HepG2 (cell line): Measurements from ENCODE around the gene L2HGDH. TPM values are rescaled to one million over a fixed set of nuclear protein-coding genes. Genes with fewer than 3 reads are reported as not detected.

Experiments used
- ATAC-seq: fragments of 200-7000 bp; cut with Tn5 transposase; 3 replicates; pipeline ENCODE4 v1.9.1; 2020; ENCODE audit warnings: mild to moderate bottlenecking, moderate library complexity
- BruUV-seq: library from RNA; stranded (reverse); fragments of 400-500 nt; replicated peaks from 2 replicates; lab custom pipeline; 2021; lab: Mats Ljungman, UMichigan
- CTCF ChIA-PET: fragments of 300-600 bp; formaldehyde crosslinking; extraction: SDS; loops from one replicate; lab custom pipeline; 2021; ENCODE audit warnings: low total read pairs, inconsistent platforms, low intra/inter-chr PET ratio; lab: Yijun Ruan, JAX
- POLR2A ChIA-PET: fragments of 350-600 bp; sonication (Branson Sonifier 250); formaldehyde crosslinking; loops from one replicate; lab custom pipeline; 2020; ENCODE audit warnings: antibody characterized with exemption, inconsistent platforms; lab: Yijun Ruan, JAX
- DNase-seq: peaks from one replicate; pipeline ENCODE4 v3.0.0-alpha.2; 2015; ENCODE audit warnings: low spot score
- FAIRE-seq: peaks from 3 replicates; lab custom pipeline; 2011; peaks lifted over from hg19 to GRCh38; lab: Jason Lieb, UNC
- H2AFZ ChIP-seq: one replicate; pipeline ENCODE4 v1.6.1; 2011; ENCODE audit warnings: low read length, inconsistent platforms
- H3K27ac ChIP-seq: fragments of 300-600 bp; 3 replicates; pipeline ENCODE4 v1.8.0; 2011; ENCODE audit warnings: mixed run types, mild to moderate bottlenecking, mixed read lengths, low read length, inconsistent platforms; ENCODE audit not compliant: insufficient read depth; ENCODE audit errors: extremely low read length
- H3K27me3 ChIP-seq, 2 experiments: fragments of 200-600 bp in 1 of 2; 2 replicates in 1 of 2; 3 replicates in 1 of 2; pipeline versions ENCODE4 v1.6.0 to v1.8.0; 2011; ENCODE audit warnings: low read length in 2 of 2, mild to moderate bottlenecking in 2 of 2, moderate library complexity in 2 of 2, inconsistent platforms in 1 of 2; ENCODE audit not compliant: insufficient read depth in 2 of 2, control insufficient read depth in 1 of 2
- H3K36me3 ChIP-seq, 2 experiments: fragments of 200-600 bp in 1 of 2; replicated peaks in 1 of 2; 2 replicates in 1 of 2; 3 replicates in 1 of 2; pipeline versions ENCODE4 v1.5.1 to v1.8.0; 2011; ENCODE audit warnings: low read length in 2 of 2, inconsistent platforms in 1 of 2; ENCODE audit not compliant: insufficient read depth in 2 of 2, control insufficient read depth in 1 of 2
- H3K4me1 ChIP-seq: 2 replicates; pipeline ENCODE4 v1.5.1; 2012; ENCODE audit warnings: low read length, inconsistent platforms; ENCODE audit not compliant: insufficient read depth
- H3K4me2 ChIP-seq: 2 replicates; pipeline ENCODE4 v1.6.0; 2011; ENCODE audit warnings: low read depth, low read length, inconsistent platforms
- H3K4me3 ChIP-seq, 3 experiments: fragments of 200-600 bp in 1 of 3; sonication (generic), shearing (Covaris generic) in 1 of 3; replicated peaks in 1 of 3; 2 replicates each; pipeline ENCODE4 v1.5.1; 2011 to 2016; ENCODE audit warnings: low read length in 3 of 3, inconsistent platforms in 2 of 3, low read depth in 2 of 3, mild to moderate bottlenecking in 2 of 3, control low read depth in 1 of 3, mixed read lengths in 1 of 3; ENCODE audit not compliant: insufficient read depth in 1 of 3
- H3K79me2 ChIP-seq: one replicate; pipeline ENCODE4 v1.6.1; 2011; ENCODE audit warnings: low read length, inconsistent platforms; ENCODE audit not compliant: insufficient read depth
- H3K9ac ChIP-seq: 2 replicates; pipeline ENCODE4 v1.6.0; 2011; ENCODE audit warnings: mild to moderate bottlenecking, low read depth, low read length, inconsistent platforms; ENCODE audit not compliant: insufficient read depth
- H3K9me3 ChIP-seq: 2 replicates; pipeline ENCODE4 v1.5.1; 2012; ENCODE audit warnings: mild to moderate bottlenecking, low read length
- H4K20me1 ChIP-seq: 2 replicates; pipeline ENCODE4 v1.6.0; 2011; ENCODE audit warnings: inconsistent platforms, mild to moderate bottlenecking, low read length, moderate library complexity; ENCODE audit not compliant: insufficient read depth
- AGO1 ChIP-seq: fragments of 200-400 bp; formaldehyde crosslinking; IDR thresholded peaks from 2 replicates; pipeline ENCODE4 v1.6.1; 2017; ENCODE audit warnings: mild to moderate bottlenecking, low read depth, low read length, moderate library complexity; ENCODE audit not compliant: poor library complexity, severe bottlenecking
- ATF7-NPFF ChIP-seq: sonication (generic); formaldehyde crosslinking; IDR thresholded peaks from 2 replicates; pipeline ENCODE4 v1.8.1; 2023; ENCODE audit warnings: mild to moderate bottlenecking, low read depth, missing genetic modification reagents, moderate library complexity
- MXI1 ChIP-seq: IDR thresholded peaks from 3 replicates; pipeline ENCODE4 v1.6.1; 2012; ENCODE audit warnings: low read depth, low read length, inconsistent platforms, borderline replicate concordance
- NKX3-1 ChIP-seq: sonication (generic); formaldehyde crosslinking; IDR thresholded peaks from 2 replicates; pipeline ENCODE4 v1.5.0; 2020; ENCODE audit warnings: missing genetic modification reagents
- NONO ChIP-seq, 2 experiments: fragments of 450-650 bp in 1 of 2; sonication (generic) in 1 of 2; formaldehyde crosslinking in 1 of 2; IDR thresholded peaks in 1 of 2; conservative IDR thresholded peaks in 1 of 2; 2 replicates each; pipeline versions ENCODE4 v1.6.1 to v1.8.0; 2017 to 2022; ENCODE audit warnings: mild to moderate bottlenecking in 1 of 2, missing genetic modification reagents in 1 of 2, moderate library complexity in 1 of 2
- PHB2 ChIP-seq: fragments of 450-650 bp; IDR thresholded peaks from 2 replicates; pipeline ENCODE4 v1.6.1; 2018; ENCODE audit not compliant: partially characterized antibody
- SP1 ChIP-seq, 2 experiments: fragments of 450-650 bp in 1 of 2; sonication (generic) in 1 of 2; formaldehyde crosslinking in 1 of 2; IDR thresholded peaks; 2 replicates each; pipeline versions ENCODE4 v1.4.0 to v1.6.1; 2016 to 2020; ENCODE audit warnings: missing genetic modification reagents in 1 of 2
- STAT5B ChIP-seq: sonication (generic); formaldehyde crosslinking; IDR thresholded peaks from 2 replicates; pipeline ENCODE4 v1.4.0; 2020; ENCODE audit warnings: missing genetic modification reagents
- ZFP82 ChIP-seq: sonication (generic); formaldehyde crosslinking; IDR thresholded peaks from 2 replicates; pipeline ENCODE4 v1.5.1; 2020; ENCODE audit warnings: mild to moderate bottlenecking, missing genetic modification reagents, borderline replicate concordance
- ZNF20 ChIP-seq: sonication (generic); formaldehyde crosslinking; IDR thresholded peaks from 2 replicates; pipeline ENCODE4 v1.4.0; 2020; ENCODE audit warnings: mild to moderate bottlenecking, moderate library complexity, missing genetic modification reagents
- ZNF558 ChIP-seq: sonication (generic); formaldehyde crosslinking; IDR thresholded peaks from 2 replicates; pipeline ENCODE4 v1.9.0; 2022; ENCODE audit warnings: mild to moderate bottlenecking, missing genetic modification reagents, borderline replicate concordance
- ZNF850 ChIP-seq: sonication (generic); formaldehyde crosslinking; conservative IDR thresholded peaks from 2 replicates; pipeline ENCODE4 v1.9.0; 2021; ENCODE audit warnings: mild to moderate bottlenecking, missing genetic modification reagents
- WGBS: methylation state at CpG from one replicate; pipeline ENCODE4 v1.1.6; 2017; ENCODE audit warnings: low lambda C conversion rate; 5-methylcytosine and 5-hydroxymethylcytosine counted together
- in situ Hi-C: cut with HindIII; loops from 2 replicates; pipeline ENCODE4 v1.10.0; 2017; ENCODE audit warnings: low pct_unique_long_range_greater_than_20kb; ENCODE audit not compliant: extremely low pct_ligation_motif_present
- intact Hi-C: fragments of 100-400 bp; cut with micrococcal nuclease; formaldehyde crosslinking; loops from one replicate; pipeline ENCODE4 v1.10.0; 2022; ENCODE audit not compliant: unreplicated experiment
- microRNA-seq: library from miRNA; unstranded; fragments of <30 nt; microRNA quantifications from one replicate; pipeline ENCODE4, GENCODE V29; 2020
- polyA plus RNA-seq, 8 experiments: library from polyadenylated mRNA; depleted of rRNA in 3 of 8; stranded (reverse) in 7 of 8; unstranded in 1 of 8; fragments of >200 nt; fragmentation: Illumina TruSeq in 4 of 8; extraction: Trizol in 4 of 8; gene quantifications; 2 replicates each; pipeline versions ENCODE4 v1.2.1 to v1.2.3, GENCODE V29; 2011 to 2016; ENCODE audit warnings: low read depth in 4 of 8, missing spikeins in 1 of 8, mixed read lengths in 1 of 8; ENCODE audit not compliant: insufficient read depth in 1 of 8
- small RNA-seq, 3 experiments: library from RNA; depleted of rRNA; stranded (forward); fragments of <200 nt; gene quantifications; one replicate each; pipeline ENCODE3, GENCODE V24; 2012; ENCODE audit warnings: low read depth in 2 of 3, low replicate concordance in 1 of 3; ENCODE audit not compliant: insufficient read length in 3 of 3, insufficient read depth in 2 of 3
- total RNA-seq, 5 experiments: library from RNA; depleted of rRNA; stranded (reverse); fragments of >200 nt; fragmentation: Illumina TruSeq; extraction: Trizol; gene quantifications; 2 replicates each; pipeline ENCODE4 v1.2.3, GENCODE V29; 2016; ENCODE audit warnings: low read depth in 1 of 5
- TF ChIP-seq, protein P1 (sequence below): IDR thresholded peaks from 2 replicates; pipeline ENCODE4 v1.6.1; 2016; ENCODE audit warnings: low read depth

The L2HGDH gene
- total and polyA plus RNA-seq, 2 of the 13 experiments (the other 11 are each of a cell fraction or from before 2014, with no cell fraction given), result 3.3 to 5.0 TPM

DNA sequence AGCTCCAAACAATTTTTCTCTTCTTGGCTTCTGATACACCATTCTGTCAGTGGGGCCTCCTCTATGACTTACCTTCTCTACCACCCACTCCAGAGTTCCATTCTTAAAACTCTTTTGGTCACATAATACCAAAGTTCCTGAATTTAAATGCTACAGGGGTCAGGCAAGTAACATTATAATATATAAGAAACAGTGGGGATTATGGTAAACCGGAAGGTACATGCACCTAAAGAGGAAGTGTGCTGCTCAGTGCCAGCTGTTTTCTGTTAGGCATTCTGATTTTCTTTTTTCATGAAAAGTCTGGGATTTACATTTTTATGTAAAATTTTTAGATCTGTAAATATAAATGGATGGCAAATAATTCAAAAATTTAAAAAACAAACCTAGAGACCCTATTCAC, 120.5 kb downstream of the L2HGDH start:
- BruUV-seq, result no TSS peak
- Histone ChIP-seq H3K79me2 (no peaks in the 10 kb centered on the region), H4K20me1 (no peaks in the 10 kb centered on the region), H3K27me3 (no peaks in the 10 kb centered on the region), H3K4me1 (no peaks in the 10 kb centered on the region), H3K9me3 (no peaks in the 10 kb centered on the region), H3K27ac (no peak overlapping the region), H2AFZ (no peak overlapping the region), H3K9ac (no peak overlapping the region), H3K4me3 (no peak overlapping the region), H3K36me3 (0 out of 5 replicates have a peak, but pooled peaks cover 0 to 8% of the 10 kb centered on the region in 2 experiments), H3K4me2 (no peak overlapping the region)
- ChIA-PET CTCF (no interaction called here), POLR2A (interaction anchor here (1.2 kb wide), 1 partner anchor 10 kb away, joined by 3 read pairs; no protein-coding TSS in a partner anchor)
- no peak for ATAC-seq
- no peak for FAIRE-seq
- WGBS, result 95% methylated on average over 1 of the region's 1 CpG
- intact Hi-C loops, result no loop called here
- no peak for DNase-seq
- in situ Hi-C loops, result no loop called here
- no peak for TF ChIP-seq PHB2
- no peak for TF ChIP-seq ZFP82 (CRISPR knock-in tag)
- no peak for TF ChIP-seq NONO (IDR thresholded peaks at IDR 0.05)
- no peak for TF ChIP-seq NONO (CRISPR knock-in tag; conservative IDR thresholded peaks at IDR 0.05)
- no peak for TF ChIP-seq ZNF558
- TF ChIP-seq, protein P1, sequence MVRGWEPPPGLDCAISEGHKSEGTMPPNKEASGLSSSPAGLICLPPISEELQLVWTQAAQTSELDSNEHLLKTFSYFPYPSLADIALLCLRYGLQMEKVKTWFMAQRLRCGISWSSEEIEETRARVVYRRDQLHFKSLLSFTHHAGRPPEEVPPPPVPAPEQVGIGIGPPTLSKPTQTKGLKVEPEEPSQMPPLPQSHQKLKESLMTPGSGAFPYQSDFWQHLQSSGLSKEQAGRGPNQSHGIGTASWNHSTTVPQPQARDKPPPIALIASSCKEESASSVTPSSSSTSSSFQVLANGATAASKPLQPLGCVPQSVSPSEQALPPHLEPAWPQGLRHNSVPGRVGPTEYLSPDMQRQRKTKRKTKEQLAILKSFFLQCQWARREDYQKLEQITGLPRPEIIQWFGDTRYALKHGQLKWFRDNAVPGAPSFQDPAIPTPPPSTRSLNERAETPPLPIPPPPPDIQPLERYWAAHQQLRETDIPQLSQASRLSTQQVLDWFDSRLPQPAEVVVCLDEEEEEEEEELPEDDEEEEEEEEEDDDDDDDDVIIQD (CRISPR knock-in tag), result no peak
- TF ChIP-seq ZNF20, result no peak
- no peak for TF ChIP-seq ZNF850 (CRISPR knock-in tag)
- TF ChIP-seq AGO1, result no peak
- no peak for TF ChIP-seq MXI1
- TF ChIP-seq NKX3-1 (CRISPR knock-in tag), result no peak
- TF ChIP-seq ATF7-NPFF (CRISPR knock-in tag), result no peak
- TF ChIP-seq SP1 (IDR thresholded peaks at IDR 0.05), result no peak
- no peak for TF ChIP-seq SP1 (CRISPR knock-in tag; IDR thresholded peaks at IDR 0.05)
- TF ChIP-seq STAT5B, result no peak
- TF ChIP-seq, all 625 proteins: peak for 0

Small RNA genes within 50 kb of the gene (microRNA-seq; reads per million reads assigned to microRNA genes)
- 0.51 reads per million for gene MIR4504

Small RNA genes within 50 kb of the gene (small RNA-seq; reads per million reads assigned to genes)
- gene MIR4504, result 0 to 2.9 (median 0) reads per million in 3 experiments

Other genes starting within 250 kb of the L2HGDH start
- gene VCPKMT, start 195.7 kb downstream of the L2HGDH start, total RNA-seq (2016; rRNA removed; fragmentation: Illumina TruSeq; extraction: Trizol), result 5.4 and 5.5 TPM in 2 replicates
- 3.1 and 3.9 TPM in 2 replicates for gene VCPKMT, start 195.7 kb downstream of the L2HGDH start, polyA plus RNA-seq (2011; rRNA removed)
- 12.1 and 14.9 TPM in 2 replicates for gene SOS2, start 80.7 kb downstream of the L2HGDH start, total RNA-seq (2016; rRNA removed; fragmentation: Illumina TruSeq; extraction: Trizol)
- gene SOS2, start 80.7 kb downstream of the L2HGDH start, polyA plus RNA-seq (2011; rRNA removed), result 8.8 and 9.3 TPM in 2 replicates
- 19.4 and 27.4 TPM in 2 replicates for gene DMAC2L, start 95 bp upstream of the L2HGDH start, total RNA-seq (2016; rRNA removed; fragmentation: Illumina TruSeq; extraction: Trizol)
- 14.6 and 23.2 TPM in 2 replicates for gene DMAC2L, start 95 bp upstream of the L2HGDH start, polyA plus RNA-seq (2011; rRNA removed)
- 5.1 and 7.9 TPM in 2 replicates for gene CDKL1, start 84.7 kb upstream of the L2HGDH start, total RNA-seq (2016; rRNA removed; fragmentation: Illumina TruSeq; extraction: Trizol)
- gene CDKL1, start 84.7 kb upstream of the L2HGDH start, polyA plus RNA-seq (2011; rRNA removed), result 0.30 and 4.4 TPM in 2 replicates
- gene MAP4K5, start 220.3 kb upstream of the L2HGDH start, total RNA-seq (2016; rRNA removed; fragmentation: Illumina TruSeq; extraction: Trizol), result 23.9 and 26.3 TPM in 2 replicates
- 7.9 and 12.7 TPM in 2 replicates for gene MAP4K5, start 220.3 kb upstream of the L2HGDH start, polyA plus RNA-seq (2011; rRNA removed)
- 0.45 and 0.60 TPM in 2 replicates for gene ATL1, start 247.9 kb upstream of the L2HGDH start, total RNA-seq (2016; rRNA removed; fragmentation: Illumina TruSeq; extraction: Trizol)
- 0.65 and 0.71 TPM in 2 replicates for gene ATL1, start 247.9 kb upstream of the L2HGDH start, polyA plus RNA-seq (2011; rRNA removed)